ENCODE measurements around the gene RNF141. TPM values are rescaled to one million over a fixed set of nuclear protein-coding genes. Genes with fewer than 3 reads are reported as not detected.

RNF141 gene
- total RNA-seq, 4 donors from 2014 or later, result 28.1 to 35.1 (median 33.5) TPM

DNA sequence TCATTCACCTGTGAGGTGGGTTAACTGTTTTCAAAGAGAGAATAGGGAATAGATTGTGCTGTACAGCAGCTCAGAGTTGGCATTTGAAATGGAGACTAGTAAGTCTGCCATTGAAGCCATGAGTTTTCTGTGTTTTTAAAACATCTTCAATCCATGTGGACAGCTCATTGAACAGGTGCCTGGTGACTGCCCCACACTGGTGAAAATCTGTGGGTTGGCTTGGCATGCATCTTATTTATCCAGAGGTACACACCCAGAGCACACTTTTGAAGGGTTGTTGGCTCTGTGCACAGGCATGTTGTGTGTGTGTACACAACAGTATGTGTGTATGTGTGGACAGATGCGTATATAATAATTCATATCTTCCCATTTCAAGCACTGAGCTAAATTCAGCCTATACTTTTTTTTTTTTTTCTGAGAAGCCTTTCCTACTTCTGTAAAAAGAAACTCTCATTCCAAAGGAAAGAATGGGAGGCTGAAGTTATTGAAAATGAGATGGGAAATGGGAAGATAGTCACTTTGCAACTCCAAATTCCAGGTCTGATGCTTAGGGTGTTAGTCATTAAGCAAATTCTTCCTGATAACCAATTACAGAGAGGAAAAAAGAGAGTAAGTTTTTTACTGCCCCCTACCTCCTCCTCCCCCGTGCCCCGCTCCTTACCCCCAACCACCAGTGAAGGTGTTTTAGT, 34.5 kb upstream of the RNF141 start:
- no peak overlapping the region for H3K27ac ChIP-seq
- H3K36me3 ChIP-seq, result peaks cover 0 to 10% (median 0%) of the 10 kb centered on the region in 3 donors
- H3K27me3 ChIP-seq, result no peaks in the 10 kb centered on the region

DNA sequence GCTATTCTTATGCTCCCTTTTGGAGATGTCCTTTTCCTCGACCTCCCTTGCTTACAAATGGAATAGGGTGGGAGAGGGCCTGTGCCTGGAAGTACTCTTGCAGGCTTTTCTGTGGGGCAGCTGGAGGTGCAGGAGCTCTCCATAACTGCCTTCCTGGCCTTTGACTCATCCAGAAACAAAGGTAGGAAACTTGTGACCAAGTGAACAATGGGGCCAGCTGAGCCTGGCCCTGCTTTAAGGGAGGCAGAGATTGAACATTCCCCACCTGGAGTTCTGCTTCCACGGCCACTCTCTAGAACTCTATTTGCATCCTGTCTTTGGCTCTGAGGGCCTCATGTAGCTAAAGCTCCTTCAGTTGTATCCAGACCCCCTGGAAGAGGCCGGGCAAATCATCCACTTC, 32.6 kb upstream of the RNF141 start:
- no peaks in the 10 kb centered on the region for H3K4me1 ChIP-seq
- no peak overlapping the region for H3K27ac ChIP-seq
- H3K9me3 ChIP-seq, result no peaks in the 10 kb centered on the region
- no peak overlapping the region for H3K4me3 ChIP-seq
- H3K36me3 ChIP-seq, result peaks cover 0 to 10% (median 0%) of the 10 kb centered on the region in 3 donors
- TF ChIP-seq POLR2A (IDR thresholded peaks at IDR 0.05), result no peak
- TF ChIP-seq, protein P1, sequence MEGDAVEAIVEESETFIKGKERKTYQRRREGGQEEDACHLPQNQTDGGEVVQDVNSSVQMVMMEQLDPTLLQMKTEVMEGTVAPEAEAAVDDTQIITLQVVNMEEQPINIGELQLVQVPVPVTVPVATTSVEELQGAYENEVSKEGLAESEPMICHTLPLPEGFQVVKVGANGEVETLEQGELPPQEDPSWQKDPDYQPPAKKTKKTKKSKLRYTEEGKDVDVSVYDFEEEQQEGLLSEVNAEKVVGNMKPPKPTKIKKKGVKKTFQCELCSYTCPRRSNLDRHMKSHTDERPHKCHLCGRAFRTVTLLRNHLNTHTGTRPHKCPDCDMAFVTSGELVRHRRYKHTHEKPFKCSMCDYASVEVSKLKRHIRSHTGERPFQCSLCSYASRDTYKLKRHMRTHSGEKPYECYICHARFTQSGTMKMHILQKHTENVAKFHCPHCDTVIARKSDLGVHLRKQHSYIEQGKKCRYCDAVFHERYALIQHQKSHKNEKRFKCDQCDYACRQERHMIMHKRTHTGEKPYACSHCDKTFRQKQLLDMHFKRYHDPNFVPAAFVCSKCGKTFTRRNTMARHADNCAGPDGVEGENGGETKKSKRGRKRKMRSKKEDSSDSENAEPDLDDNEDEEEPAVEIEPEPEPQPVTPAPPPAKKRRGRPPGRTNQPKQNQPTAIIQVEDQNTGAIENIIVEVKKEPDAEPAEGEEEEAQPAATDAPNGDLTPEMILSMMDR (IDR thresholded peaks at IDR 0.05), result no peak
- no peaks in the 10 kb centered on the region for H3K27me3 ChIP-seq
- no peak for DNase-seq

More for the DNA sequence above, 34.5 kb upstream of the RNF141 start:
- Histone ChIP-seq H3K4me1 (no peaks in the 10 kb centered on the region), H3K9me3 (no peaks in the 10 kb centered on the region), H3K4me3 (no peak overlapping the region)
- no peak for DNase-seq
- no peak for TF ChIP-seq POLR2A (IDR thresholded peaks at IDR 0.05)
- TF ChIP-seq, protein P1 (IDR thresholded peaks at IDR 0.05), result no peak

DNA sequence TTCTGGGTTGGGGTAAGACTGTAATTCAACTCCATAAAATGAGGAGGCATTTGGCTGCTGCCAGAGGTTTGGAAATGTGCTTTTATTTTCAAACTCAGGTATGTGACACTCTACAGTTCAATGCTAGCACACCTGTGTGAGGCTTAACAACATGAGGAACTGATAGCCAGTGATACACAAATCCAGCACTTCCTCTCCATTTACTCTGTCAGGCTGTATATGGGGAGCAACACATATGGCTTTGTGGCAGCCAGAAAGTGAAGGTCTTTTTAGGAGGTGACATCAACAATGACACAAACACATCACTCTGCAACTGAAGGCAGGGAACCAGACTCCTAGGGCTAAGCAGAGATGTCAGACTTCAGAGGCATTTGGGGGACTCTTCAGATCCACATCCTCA, 32.0 kb upstream of the RNF141 start:
- Histone ChIP-seq H3K4me3 (no peak overlapping the region), H3K27ac (no peak overlapping the region), H3K9me3 (no peaks in the 10 kb centered on the region), H3K36me3 (peaks cover 0 to 10% (median 0%) of the 10 kb centered on the region in 3 donors), H3K4me1 (no peaks in the 10 kb centered on the region), H3K27me3 (no peaks in the 10 kb centered on the region)
- no peak for DNase-seq
- TF ChIP-seq POLR2A (IDR thresholded peaks at IDR 0.05), result no peak
- TF ChIP-seq, protein P1 (IDR thresholded peaks at IDR 0.05), result no peak

DNA sequence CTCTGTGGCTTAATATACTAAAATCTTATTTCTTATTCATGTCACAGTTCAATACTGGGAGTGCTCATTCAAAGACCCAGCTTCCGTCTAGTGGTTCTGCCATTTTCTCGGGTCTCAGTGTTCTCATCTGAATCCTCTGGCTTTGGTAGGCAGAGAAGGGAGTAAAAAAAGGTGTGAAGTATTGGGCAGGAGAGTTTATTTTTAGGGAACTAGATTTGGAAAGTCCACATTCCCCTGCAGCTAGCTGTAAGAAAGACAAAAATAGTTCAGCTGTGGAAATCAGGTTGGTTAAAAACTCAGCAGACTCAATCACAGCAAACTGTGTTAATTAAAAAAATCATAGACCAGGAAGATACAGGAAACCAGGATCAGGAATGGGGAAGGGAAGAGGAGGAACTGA, 31.5 kb upstream of the RNF141 start:
- H3K9me3 ChIP-seq, result no peaks in the 10 kb centered on the region
- no peak overlapping the region for H3K4me3 ChIP-seq
- no peak for DNase-seq
- H3K27me3 ChIP-seq, result no peaks in the 10 kb centered on the region
- H3K4me1 ChIP-seq, result no peaks in the 10 kb centered on the region
- no peak overlapping the region for H3K27ac ChIP-seq
- peaks cover 0 to 10% (median 0%) of the 10 kb centered on the region in 3 donors for H3K36me3 ChIP-seq
- no peak for TF ChIP-seq POLR2A (IDR thresholded peaks at IDR 0.05)
- TF ChIP-seq, protein P1 (IDR thresholded peaks at IDR 0.05), result no peak

DNA sequence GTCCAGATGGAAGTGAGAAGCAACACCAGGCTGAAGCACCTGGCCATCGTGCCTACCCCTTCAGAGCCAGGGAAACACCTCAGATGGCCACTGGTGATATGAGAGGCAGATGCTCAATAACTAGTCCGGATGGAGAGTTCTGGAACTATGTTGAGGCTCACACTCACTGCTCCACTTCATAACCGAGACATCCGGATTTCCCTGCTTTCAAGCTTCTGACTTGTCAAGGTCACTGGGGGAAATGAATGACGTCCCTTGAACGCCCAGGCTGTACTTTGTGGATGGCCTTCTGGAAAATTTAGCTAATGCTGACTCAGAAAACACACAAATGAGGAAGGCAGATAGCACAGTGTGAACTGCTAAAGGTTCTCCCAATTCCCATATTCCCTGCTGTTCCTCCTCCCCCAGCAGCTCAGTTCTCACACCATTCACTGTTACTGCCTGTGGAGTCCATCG, 27.5 kb upstream of the RNF141 start, which contains the start of gene LYVE1:
TSS of gene LYVE1 (minus strand) at position 180 of the 456 bp plus-strand sequence. CDS start at position 47, 133 bp downstream.
- no peaks in the 10 kb centered on the region for H3K4me1 ChIP-seq
- no peaks in the 10 kb centered on the region for H3K9me3 ChIP-seq
- no peaks in the 10 kb centered on the region for H3K27me3 ChIP-seq
- peak in 1 of 2 donors; percentile 24 for TF ChIP-seq POLR2A (IDR thresholded peaks at IDR 0.05)
- TF ChIP-seq, protein P1 (IDR thresholded peaks at IDR 0.05), result no peak
- H3K36me3 ChIP-seq, result no peaks in the 10 kb centered on the region
- peak within 1 kb of the TSS in 1 of 4 donors; percentile 17 for H3K27ac ChIP-seq
- no peak for DNase-seq
- no peak within 1 kb of the TSS for H3K4me3 ChIP-seq

Measured in Peyer's patch (tissue), 4 donors.